Measurements from ENCODE around the gene ALMS1.

GRCh38 chr2:73489053-73489452 is 103.4 kb downstream of the ALMS1 start:
- TF ChIP-seq L3MBTL2 (conservative IDR thresholded peaks at IDR 0.05): no peak
- no peak for TF ChIP-seq FOXA1 (IDR thresholded peaks at IDR 0.05)
- no peak for TF ChIP-seq BHLHE40 (IDR thresholded peaks at IDR 0.05; ENCODE audit: borderline replicate concordance)
- TF ChIP-seq FOXM1 (IDR thresholded peaks at IDR 0.05; ENCODE audit: borderline replicate concordance): no peak
- TF ChIP-seq FOXK2 (IDR thresholded peaks at IDR 0.05): no peak
